GM19468 (cell line): Measurements from ENCODE around the gene PRR20G.
"Not testable (repeated sequence)": the region's sequence is repeated elsewhere in the genome, so short reads cannot be mapped to it uniquely, and the experiment has no call there.

ENCODE experiments used
- ATAC-seq: cut with Tn5 transposase; IDR thresholded peaks from one replicate; pipeline ENCODE4 v1.9.1; 2021; ENCODE audit warnings: mild to moderate bottlenecking, moderate library complexity, moderate number of reproducible peaks; ENCODE audit not compliant: unreplicated experiment; ENCODE audit errors: extremely low read depth

Gene PRR20G

GRCh38 chr3:127287840-127288239 is at the start of gene PRR20G:
Gene PRR20G (minus strand): TSS chr3:127288046. CDS start chr3:127287365, 681 bp downstream.
- ATAC-seq: no peak

- no peak for ATAC-seq
Observed at GRCh38 chr3:127337001-127337400, 49.2 kb upstream of the PRR20G start.

DNA sequence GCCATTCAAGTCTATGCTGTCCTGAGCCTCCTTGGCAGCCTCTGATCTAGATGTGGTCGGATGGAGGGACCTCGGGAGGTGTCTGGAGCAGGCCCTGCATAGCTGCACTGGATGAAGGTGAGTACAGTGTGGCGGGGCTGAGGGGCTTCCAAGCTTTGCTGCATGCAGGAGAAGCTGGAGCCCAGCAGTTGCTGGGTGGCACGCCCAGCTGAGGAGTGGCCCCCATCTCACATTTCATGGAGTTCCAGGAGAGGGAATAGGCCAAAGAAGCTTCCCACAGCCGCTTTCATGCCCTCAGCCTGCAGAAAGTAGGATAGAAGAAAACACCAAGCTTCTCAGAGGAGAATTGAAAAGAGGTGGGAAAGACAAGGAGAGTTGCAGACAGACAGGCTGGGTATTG is 48.3 kb upstream of the PRR20G start:
- ATAC-seq: no peak

DNA sequence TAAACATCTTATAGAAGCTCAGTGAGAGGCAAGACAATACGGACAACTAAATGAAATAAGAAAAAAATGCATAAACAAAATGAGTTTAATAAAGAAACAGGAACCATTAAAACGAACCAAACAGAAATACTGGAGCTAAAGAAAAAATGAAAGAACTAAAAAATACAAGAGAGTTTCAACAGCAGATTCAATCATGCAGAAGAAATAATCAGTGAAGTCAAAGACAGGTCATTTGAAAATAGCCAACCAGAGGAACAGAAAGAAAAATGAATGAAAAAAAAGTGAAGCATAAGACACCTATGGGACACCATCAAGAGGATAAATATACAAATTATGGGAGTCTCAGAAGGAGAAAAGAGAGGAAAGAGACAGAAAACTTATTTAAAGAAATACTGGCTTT is 42.5 kb upstream of the PRR20G start:
- ATAC-seq: no peak

GRCh38 chr3:127329631-127330285 is 41.9 kb upstream of the PRR20G start:
- ATAC-seq: no peak

DNA sequence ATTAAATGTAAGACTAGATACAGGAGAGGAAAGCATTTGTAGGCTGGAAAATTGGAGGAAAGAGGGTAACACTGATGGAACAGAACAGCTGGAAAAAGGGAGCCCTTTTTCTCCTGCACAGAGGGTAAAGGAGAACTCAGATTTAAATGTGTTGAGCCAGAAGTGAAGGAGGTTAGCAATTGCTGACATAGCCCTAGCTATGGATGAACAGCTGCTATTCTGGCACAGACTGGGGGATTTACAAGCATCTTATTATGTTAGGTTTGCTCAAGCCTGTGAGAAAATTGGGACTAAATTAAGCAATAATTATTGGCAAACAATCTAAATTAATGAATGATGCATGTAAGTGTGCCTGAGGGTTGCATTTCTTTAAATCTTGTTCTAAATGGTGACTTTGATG is 40.6 kb upstream of the PRR20G start:
- ATAC-seq: no peak

DNA sequence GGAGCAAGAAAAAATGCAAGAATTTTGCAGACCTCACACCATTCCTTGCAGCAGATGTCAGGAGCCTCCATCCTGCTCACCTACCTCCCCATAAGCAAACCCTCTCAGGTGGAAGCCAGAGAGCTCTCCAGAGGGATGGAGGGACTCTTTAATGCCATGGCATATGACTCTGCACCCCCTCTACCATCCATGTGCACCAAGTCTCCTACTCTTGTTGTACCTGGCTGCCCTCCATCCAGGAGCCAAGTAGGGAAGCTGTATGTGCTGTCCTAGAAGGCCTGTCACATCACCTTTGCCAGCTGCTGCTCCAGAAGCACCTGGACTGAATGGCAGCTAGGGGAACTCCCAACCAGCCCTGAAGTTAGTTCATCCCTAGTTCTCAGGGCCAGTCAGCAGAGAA is 38.5 kb upstream of the PRR20G start:
- no peak for ATAC-seq

DNA sequence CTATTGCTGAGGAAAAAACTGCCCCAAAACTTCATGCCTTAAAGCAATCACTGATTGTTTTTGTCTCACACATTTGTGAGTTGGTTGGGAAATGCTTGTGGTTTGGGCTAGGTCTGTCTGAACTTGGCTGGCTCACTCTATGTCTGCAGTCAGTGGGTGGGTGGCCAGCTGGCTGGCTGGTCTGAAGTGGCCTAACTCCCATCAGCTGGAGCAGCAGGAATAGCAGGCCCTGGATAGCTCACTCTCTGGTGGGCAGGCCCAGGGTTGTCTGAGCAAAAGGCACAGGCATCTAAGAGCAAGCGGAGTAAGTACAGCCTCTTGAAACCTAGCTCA is 37.7 kb upstream of the PRR20G start:
- ATAC-seq: no peak

GRCh38 chr3:127324913-127325628 is 37.2 kb upstream of the PRR20G start:
- no peak for ATAC-seq

DNA sequence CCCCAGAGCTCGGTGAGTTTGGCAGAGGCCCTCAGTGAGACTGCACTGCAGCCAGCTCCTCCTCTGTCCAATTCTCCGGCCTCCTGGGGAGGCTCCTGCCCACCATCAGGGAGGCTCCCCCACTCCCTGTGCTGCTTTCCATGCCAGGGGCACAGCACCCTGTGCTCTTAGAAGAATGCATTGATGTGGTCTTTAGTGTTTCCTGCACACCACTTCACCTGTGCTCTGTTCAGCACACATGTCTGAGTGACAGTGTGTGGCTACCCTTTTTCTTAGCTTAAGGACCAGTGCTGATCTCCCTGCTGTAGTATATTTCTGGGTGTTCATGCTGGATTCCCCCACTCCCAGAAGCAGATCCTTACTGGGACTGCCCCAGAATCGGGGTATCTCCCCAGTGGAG is 36.2 kb upstream of the PRR20G start:
- ATAC-seq: no peak

DNA sequence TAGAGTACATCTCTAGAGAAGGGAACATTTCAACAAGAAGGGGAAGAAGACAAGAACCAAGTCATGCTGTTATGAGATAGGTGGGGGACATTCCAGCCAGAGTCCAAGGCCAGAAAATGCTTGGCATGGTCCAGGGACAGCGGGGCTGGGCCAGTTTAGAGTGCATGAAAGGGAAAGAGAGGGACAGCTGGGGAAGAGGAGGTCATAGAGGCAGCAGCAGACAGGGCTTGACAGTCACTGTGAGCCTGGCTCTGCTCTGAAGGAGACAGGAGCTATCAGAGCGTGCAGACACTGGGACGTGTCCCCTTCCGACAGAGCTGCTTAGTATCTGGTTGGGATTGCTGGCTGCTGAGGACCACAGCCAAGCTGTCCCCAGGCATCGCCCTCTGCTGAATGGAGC is 35.7 kb upstream of the PRR20G start:
- no peak for ATAC-seq

- no peak for ATAC-seq
Observed at GRCh38 chr3:127321371-127321770, 33.5 kb upstream of the PRR20G start.

DNA sequence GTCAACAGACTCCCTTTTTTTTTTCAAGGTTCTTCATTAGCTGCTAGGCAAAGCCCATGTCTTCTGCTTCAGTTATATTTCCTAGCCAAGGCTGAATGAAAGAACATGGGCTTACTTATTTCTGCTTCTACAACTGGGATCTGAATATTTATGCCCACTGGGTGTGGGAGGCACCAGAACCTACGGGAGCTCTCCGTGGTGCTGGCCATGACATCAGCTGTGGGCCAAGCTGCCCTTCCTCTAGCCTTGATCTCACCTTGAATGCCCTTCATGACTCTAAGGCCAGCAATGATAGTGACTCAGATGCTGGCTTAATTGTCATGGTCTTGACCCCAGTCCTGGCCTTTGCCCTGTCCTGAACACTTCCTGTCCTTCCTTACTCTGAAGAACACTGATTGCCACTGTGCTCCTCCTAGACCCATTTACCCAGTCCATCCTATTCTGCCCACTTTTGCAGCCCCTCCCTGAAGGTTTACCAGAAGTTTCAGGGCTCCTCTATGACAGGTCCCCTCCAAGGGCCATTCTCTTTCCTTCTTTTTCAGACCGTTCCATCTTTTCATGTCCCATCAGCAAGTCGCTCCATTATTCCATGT is 32.8 kb upstream of the PRR20G start:
- ATAC-seq: no peak

DNA sequence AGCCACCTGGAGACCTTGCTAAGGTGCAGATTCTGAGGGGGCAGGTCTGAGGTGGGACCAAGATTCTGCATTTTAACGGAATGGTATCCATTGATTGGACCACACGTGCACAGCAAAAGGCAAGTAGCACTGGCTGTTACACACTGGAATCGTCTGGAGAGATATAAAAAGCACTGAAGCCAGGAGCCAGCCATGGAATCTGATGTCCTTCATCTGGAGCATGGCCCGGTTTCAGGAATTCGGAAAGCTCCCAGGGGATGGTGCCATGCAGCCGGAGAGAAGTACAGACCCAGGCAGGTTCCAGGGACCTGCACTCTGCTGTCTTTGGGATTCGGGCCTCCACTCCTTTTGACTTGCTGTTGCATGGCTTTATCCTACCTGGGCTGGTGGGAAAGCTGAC is 28.8 kb upstream of the PRR20G start:
- ATAC-seq: no peak

DNA sequence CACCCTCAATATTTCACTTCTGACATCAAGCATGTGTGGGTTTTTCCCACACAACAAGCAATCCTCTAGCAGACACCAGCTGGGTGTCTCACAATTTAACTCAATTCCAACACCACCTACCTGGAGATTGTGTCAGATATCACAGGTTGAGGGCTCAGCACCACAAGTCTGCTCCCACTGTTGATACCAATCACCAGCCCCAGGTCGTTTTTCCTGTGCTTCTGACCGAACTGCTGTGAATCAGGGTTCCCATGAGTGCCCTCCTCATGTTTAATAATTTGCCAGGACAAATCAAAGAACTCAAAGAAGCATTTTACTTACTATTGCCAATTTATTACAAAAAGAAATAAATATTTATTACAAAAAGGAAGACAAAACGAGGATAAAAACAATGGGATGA is 25.0 kb upstream of the PRR20G start:
- no peak for ATAC-seq

- not testable (repeated sequence) for ATAC-seq
Observed at GRCh38 chr3:127308821-127309220, 21.0 kb upstream of the PRR20G start.

- no peak for ATAC-seq
Observed at GRCh38 chr3:127307916-127308315, 20.1 kb upstream of the PRR20G start.

- no peak for ATAC-seq
Observed at GRCh38 chr3:127307112-127307835, 19.4 kb upstream of the PRR20G start.

DNA sequence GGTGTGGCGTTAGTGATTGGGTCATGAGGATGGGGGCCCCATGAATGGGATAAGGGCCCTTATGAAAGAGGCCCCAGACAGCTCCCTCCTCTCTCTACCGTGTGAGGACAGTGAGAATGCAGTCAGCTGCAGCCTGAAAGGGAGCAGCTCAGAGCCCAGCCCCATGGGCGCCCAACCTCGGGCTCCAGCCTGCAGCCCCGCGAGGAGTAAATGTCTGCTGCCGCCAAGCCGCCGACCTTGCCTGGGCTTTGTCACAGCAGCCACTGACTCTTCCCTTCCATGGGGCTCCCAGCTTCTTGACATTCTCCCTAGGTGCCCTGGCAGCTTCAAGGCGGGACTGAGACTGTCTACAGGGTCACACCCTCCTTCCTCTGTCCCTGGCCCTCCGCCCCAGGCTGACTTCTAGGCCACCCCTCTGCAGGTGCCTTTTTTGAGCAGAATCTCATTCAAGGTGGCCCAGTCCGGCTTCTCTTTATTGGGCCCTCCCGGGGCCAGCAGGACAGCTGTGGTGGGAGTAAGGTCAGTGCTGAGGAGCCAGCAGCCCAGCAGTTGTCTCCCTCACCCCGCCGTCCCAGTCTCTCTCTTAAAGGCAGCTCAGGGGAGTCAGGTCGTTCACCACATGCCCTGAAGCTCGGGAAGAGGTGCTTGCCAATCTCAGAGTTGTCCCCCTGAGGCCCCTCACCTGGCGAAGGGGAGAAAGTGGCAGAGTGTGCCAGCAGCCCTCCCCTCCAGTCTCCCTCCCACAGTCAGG is 18.7 kb upstream of the PRR20G start:
- no peak for ATAC-seq

GRCh38 chr3:127305499-127306060 is 17.7 kb upstream of the PRR20G start:
- no peak for ATAC-seq
